NT2/D1 (cell line): ENCODE results near the gene UGT2B17.
"Not testable (repeated sequence)": the region's sequence is repeated elsewhere in the genome, so short reads cannot be mapped to it uniquely, and the experiment has no call there.

Experiments
- DNase-seq: peaks from one replicate; pipeline ENCODE4 v3.0.0-alpha.2; 2011; ENCODE audit warnings: low read depth, low spot score
- H3K27me3 ChIP-seq: 2 replicates; pipeline ENCODE4 v1.6.0; 2011; ENCODE audit warnings: mild to moderate bottlenecking; ENCODE audit not compliant: insufficient read length, insufficient read depth
- H3K36me3 ChIP-seq: 2 replicates; pipeline ENCODE4 v1.6.1; 2011; ENCODE audit warnings: mild to moderate bottlenecking, low read length, mixed read lengths; ENCODE audit not compliant: insufficient read depth, insufficient read length
- H3K4me1 ChIP-seq: 2 replicates; pipeline ENCODE4 v1.5.1; 2011; ENCODE audit not compliant: insufficient read depth, insufficient read length
- H3K4me3 ChIP-seq: 2 replicates; pipeline ENCODE4 v1.5.1; 2011; ENCODE audit warnings: low read depth; ENCODE audit not compliant: insufficient read length
- H3K9ac ChIP-seq: 2 replicates; pipeline ENCODE4 v1.6.0; 2011; ENCODE audit warnings: low read depth; ENCODE audit not compliant: insufficient read length
- H3K9me3 ChIP-seq: 2 replicates; pipeline ENCODE4 v1.5.1; 2011; ENCODE audit warnings: mild to moderate bottlenecking, low read length; ENCODE audit not compliant: insufficient read depth
- SUZ12 ChIP-seq: IDR thresholded peaks from 2 replicates; pipeline ENCODE4 v1.6.1; 2011; ENCODE audit not compliant: insufficient read length, insufficient read depth; ENCODE audit errors: extremely low read depth
- YY1 ChIP-seq: IDR thresholded peaks from 2 replicates; pipeline ENCODE4 v1.6.1; 2011; ENCODE audit not compliant: insufficient read length, insufficient read depth
- ZNF274 ChIP-seq: IDR thresholded peaks from 2 replicates; pipeline ENCODE4 v1.6.1; 2011; ENCODE audit warnings: mild to moderate bottlenecking, low read depth, low read length

UGT2B17 gene

DNA sequence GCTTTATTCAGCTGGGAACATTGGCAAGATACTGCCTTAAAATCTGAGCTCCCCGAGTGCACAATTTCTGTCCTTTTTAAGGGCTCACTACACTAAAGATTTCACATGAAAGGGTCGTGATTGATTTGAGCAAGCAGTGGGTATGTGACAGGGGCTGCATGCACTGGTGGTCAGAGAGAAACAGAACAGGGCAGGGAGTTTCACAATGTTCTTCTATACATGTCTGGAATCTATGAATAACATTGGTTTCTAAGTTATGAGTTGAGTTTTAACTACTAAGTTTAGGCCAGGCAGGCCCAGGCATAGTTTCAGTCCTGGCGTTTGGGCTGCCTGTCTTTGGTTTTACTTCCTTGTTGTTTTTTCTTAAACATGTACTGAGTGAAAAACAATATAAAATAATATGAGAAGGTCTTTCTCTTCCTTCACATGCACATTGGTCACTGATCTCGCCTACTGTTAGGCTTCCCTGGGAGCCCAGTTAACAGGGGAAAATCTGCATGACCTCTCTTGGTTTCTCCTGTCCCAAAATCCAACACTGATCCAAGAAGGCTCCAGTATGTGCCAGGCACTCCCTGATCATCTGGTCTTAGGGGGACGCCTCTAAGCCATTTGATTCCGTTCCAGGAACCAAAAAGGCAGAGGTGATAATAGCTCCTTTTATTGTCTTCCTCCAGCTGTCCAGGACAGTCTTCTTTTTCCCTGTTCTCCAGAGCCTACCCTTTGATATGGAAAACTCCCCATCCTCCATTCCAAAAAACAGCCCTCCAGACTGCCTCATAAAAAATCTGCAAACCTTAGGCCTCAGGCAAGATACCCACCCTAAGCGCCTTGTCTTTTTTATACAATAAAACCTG is at the start of gene UGT2B17:
Gene UGT2B17 (minus strand): TSS at position 51 of the 854 bp plus-strand sequence. CDS start 7,838 bp downstream, outside the sequence.
- H3K9ac ChIP-seq: no peak within 1 kb of the TSS
- no peaks in the 10 kb centered on the region for H3K36me3 ChIP-seq
- H3K4me3 ChIP-seq: no peak within 1 kb of the TSS
- no peaks in the 10 kb centered on the region for H3K4me1 ChIP-seq
- TF ChIP-seq ZNF274 (no peak), SUZ12 (no peak), YY1 (no peak)
- H3K27me3 ChIP-seq: no peaks in the 10 kb centered on the region
- H3K9me3 ChIP-seq: no peaks in the 10 kb centered on the region
- DNase-seq: no peak

GRCh38 chr4:68622731-68623130 is 46.6 kb upstream of the UGT2B17 start:
- H3K4me3 ChIP-seq, H3K4me1 ChIP-seq, H3K9ac ChIP-seq, H3K36me3 ChIP-seq, H3K9me3 ChIP-seq, DNase-seq, H3K27me3 ChIP-seq: not testable (repeated sequence)

GRCh38 chr4:68617003-68617698 is 41.0 kb upstream of the UGT2B17 start:
- no peak for DNase-seq
- Histone ChIP-seq H3K9ac (no peak overlapping the region), H3K4me1 (no peaks in the 10 kb centered on the region), H3K4me3 (no peak overlapping the region), H3K27me3 (no peaks in the 10 kb centered on the region), H3K36me3 (no peaks in the 10 kb centered on the region), H3K9me3 (no peaks in the 10 kb centered on the region)
- TF ChIP-seq SUZ12 (no peak), ZNF274 (no peak), YY1 (no peak)

- H3K4me3 ChIP-seq: no peak overlapping the region
- H3K4me1 ChIP-seq: no peaks in the 10 kb centered on the region
- H3K27me3 ChIP-seq: no peaks in the 10 kb centered on the region
- H3K9ac ChIP-seq: no peak overlapping the region
- DNase-seq: no peak
- no peaks in the 10 kb centered on the region for H3K9me3 ChIP-seq
- no peaks in the 10 kb centered on the region for H3K36me3 ChIP-seq
- TF ChIP-seq ZNF274 (no peak), YY1 (no peak), SUZ12 (no peak)
Measured at GRCh38 chr4:68615699-68616422, 39.7 kb upstream of the UGT2B17 start.

DNA sequence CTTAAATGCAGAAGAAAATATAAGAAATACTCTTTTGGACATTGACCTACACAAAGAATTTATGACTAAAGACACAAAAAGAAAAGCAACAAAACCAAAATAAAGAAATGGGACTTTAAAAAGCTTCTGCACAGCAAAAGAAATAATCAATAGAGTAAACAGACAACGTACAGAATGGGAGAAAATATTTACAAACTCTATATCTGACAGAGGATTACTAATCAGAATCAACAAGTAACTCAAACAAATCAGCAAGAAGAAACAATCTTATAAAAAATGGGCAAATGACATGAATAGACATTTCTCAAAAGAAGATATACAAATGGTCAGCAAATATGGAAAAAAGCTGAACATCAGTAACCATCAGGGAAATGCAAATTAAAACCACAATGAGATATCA is 37.6 kb upstream of the UGT2B17 start:
- no peak for DNase-seq
- Histone ChIP-seq H3K36me3 (no peaks in the 10 kb centered on the region), H3K9ac (no peak overlapping the region), H3K27me3 (no peaks in the 10 kb centered on the region), H3K4me3 (no peak overlapping the region), H3K4me1 (no peaks in the 10 kb centered on the region), H3K9me3 (no peaks in the 10 kb centered on the region)
- TF ChIP-seq YY1 (no peak), SUZ12 (no peak), ZNF274 (no peak)

DNA sequence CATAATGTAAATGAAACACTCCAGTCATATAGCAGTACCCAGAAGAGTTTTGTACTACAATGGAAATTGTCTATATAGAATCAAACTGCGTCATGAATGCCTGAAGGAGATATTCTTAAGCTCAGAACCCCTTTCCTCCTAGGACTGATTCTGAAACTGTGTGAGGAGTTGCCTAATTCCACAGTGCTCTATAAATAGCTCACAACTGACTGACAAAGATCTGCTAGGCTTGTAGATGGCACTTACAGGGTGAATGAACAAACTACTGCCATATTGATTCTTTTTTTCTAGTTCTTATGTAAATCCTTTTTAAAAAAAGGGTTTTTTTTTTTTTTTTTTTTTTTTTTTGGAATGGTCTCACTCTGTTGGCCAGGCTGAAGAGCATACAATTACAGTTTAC is 30.1 kb upstream of the UGT2B17 start:
- TF ChIP-seq YY1: no peak
- TF ChIP-seq SUZ12: no peak
- no peak for TF ChIP-seq ZNF274
- Histone ChIP-seq H3K9ac (no peak overlapping the region), H3K4me1 (no peaks in the 10 kb centered on the region), H3K9me3 (no peaks in the 10 kb centered on the region), H3K4me3 (no peak overlapping the region), H3K36me3 (no peaks in the 10 kb centered on the region), H3K27me3 (no peaks in the 10 kb centered on the region)
- no peak for DNase-seq

GRCh38 chr4:68599150-68599549 is 23.0 kb upstream of the UGT2B17 start:
- Histone ChIP-seq H3K9me3 (no peaks in the 10 kb centered on the region), H3K4me3 (no peak overlapping the region), H3K27me3 (no peaks in the 10 kb centered on the region), H3K36me3 (no peaks in the 10 kb centered on the region), H3K4me1 (no peaks in the 10 kb centered on the region), H3K9ac (no peak overlapping the region)
- no peak for TF ChIP-seq ZNF274
- no peak for TF ChIP-seq SUZ12
- no peak for TF ChIP-seq YY1
- DNase-seq: no peak
